Bronchial epithelial cell (primary cell): ENCODE data around the gene ERICH6. TPM values are rescaled to one million over a fixed set of nuclear protein-coding genes. Genes with fewer than 3 reads are reported as not detected.

ENCODE experiments used
- DNase-seq: peaks from one replicate; pipeline ENCODE4 v3.0.0-alpha.2; 2010; ENCODE audit warnings: low read depth
- FAIRE-seq: peaks from 2 replicates; lab custom pipeline; 2011; peaks lifted over from hg19 to GRCh38; lab: Jason Lieb, UNC
- H3K27me3 ChIP-seq: 2 replicates; pipeline ENCODE4 v1.5.1; 2011; ENCODE audit warnings: low read length; ENCODE audit not compliant: control insufficient read depth, insufficient read depth
- H3K36me3 ChIP-seq: 2 replicates; pipeline ENCODE4 v1.5.1; 2011; ENCODE audit warnings: low read length; ENCODE audit not compliant: control insufficient read depth, insufficient read depth
- H3K4me3 ChIP-seq: 2 replicates; pipeline ENCODE4 v1.5.1; 2011; ENCODE audit warnings: mild to moderate bottlenecking, low read depth, low read length, control low read depth
- total RNA-seq: library from RNA; depleted of rRNA; stranded (reverse); fragments of >200 nt; gene quantifications from 2 replicates; pipeline ENCODE4 v1.2.1, GENCODE V29; 2014
- TF ChIP-seq, protein P1 (sequence below): IDR thresholded peaks from 2 replicates; pipeline ENCODE4 v1.5.1; 2011; ENCODE audit warnings: mild to moderate bottlenecking, moderate library complexity, low read length, control low read depth, inconsistent platforms; ENCODE audit not compliant: insufficient read depth, severe bottlenecking

The ERICH6 gene
- total RNA-seq, 1 donor from 2014 or later, result not detected

DNA sequence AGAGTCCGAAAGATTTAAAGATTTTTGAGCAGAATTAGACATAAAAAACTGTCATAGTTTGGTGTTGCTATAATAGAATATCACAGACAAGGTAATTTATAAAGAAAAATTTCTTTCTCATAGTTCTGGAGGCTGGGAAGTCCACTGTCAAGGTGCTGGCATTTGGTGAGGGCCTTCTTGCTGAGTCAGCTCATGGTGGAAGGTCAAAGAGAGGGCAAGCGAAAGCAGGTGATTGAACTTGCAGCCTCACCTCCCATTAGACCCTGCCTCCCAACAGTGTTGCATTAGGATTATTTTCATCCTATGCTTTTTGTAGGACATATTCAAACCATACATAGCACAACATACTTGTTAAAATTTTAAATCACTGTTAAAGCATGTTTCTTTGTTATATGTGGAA lies 90.7 kb downstream of the ERICH6 start:
- FAIRE-seq (no peak), DNase-seq (no peak)
- H3K27me3 ChIP-seq, result no peaks in the 10 kb centered on the region
- TF ChIP-seq, protein P1, sequence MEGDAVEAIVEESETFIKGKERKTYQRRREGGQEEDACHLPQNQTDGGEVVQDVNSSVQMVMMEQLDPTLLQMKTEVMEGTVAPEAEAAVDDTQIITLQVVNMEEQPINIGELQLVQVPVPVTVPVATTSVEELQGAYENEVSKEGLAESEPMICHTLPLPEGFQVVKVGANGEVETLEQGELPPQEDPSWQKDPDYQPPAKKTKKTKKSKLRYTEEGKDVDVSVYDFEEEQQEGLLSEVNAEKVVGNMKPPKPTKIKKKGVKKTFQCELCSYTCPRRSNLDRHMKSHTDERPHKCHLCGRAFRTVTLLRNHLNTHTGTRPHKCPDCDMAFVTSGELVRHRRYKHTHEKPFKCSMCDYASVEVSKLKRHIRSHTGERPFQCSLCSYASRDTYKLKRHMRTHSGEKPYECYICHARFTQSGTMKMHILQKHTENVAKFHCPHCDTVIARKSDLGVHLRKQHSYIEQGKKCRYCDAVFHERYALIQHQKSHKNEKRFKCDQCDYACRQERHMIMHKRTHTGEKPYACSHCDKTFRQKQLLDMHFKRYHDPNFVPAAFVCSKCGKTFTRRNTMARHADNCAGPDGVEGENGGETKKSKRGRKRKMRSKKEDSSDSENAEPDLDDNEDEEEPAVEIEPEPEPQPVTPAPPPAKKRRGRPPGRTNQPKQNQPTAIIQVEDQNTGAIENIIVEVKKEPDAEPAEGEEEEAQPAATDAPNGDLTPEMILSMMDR, result no peak
- H3K36me3 ChIP-seq, result peaks cover 1% of the 10 kb centered on the region
- no peak overlapping the region for H3K4me3 ChIP-seq

DNA sequence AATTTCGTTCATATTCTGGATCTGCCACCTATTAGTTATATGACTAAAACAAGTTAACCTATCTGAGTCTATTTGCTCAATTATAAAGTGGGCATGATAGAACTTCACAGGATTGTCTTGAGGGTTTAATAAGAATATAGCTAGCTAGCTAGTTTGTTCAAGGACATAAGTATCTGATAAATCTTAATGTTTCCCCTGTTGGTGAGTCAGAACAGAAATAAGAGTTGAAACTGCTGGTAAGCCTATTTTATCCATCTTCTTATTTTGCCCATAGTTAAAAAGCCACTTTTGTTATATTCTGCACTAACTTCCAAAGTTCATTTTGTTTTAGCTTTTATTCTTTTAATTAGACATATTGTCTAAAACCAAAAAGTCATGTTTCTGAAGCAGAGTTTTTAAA lies 91.2 kb downstream of the ERICH6 start:
- Histone ChIP-seq H3K36me3 (peaks cover 1% of the 10 kb centered on the region), H3K27me3 (no peaks in the 10 kb centered on the region), H3K4me3 (no peak overlapping the region)
- TF ChIP-seq, protein P1, result no peak
- FAIRE-seq, result no peak
- DNase-seq, result no peak

DNA sequence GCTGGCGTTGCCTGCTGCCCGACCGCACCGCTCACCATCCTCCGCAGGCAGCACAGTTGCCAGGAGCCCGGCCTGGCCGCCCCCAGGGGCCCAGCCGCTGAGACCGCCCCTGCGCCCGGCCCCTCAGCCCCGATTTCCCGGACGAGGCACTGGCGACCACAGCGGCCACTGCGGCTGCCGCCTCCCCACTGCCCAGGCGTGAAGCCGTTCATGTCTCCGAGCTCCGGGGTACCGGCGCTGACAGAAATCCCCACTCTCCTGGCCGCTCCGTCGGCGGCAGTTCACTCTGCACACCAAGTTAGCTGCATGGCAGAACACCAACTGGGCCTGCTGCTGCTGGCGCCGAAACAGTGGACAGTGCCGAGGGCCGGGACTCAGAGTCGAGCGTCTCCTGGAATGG lies 92.1 kb downstream of the ERICH6 start:
- FAIRE-seq, result no peak
- H3K4me3 ChIP-seq, result no peak overlapping the region

DNA sequence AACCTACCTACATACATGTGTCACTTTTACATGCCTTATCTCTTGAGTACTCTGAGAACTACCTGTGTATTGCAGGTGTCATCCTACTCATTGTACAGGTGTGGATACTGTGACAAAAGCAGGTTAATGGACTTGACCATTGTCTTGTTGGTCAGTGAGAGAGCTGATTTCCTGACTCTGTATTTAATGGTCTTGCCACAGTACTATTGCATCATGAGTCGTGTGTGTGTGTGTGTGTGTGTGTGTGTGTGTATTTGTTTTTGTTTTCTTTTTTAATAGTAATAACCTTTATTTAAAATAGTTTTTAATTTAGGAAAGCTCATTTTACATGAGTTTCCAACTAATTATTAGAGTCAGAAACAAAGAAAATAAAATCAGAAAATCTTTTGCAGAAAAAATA lies 92.9 kb downstream of the ERICH6 start:
- TF ChIP-seq, protein P1, result no peak
- no peak overlapping the region for H3K4me3 ChIP-seq
- DNase-seq (no peak), FAIRE-seq (no peak)
- no peaks in the 10 kb centered on the region for H3K27me3 ChIP-seq
- H3K36me3 ChIP-seq, result peaks cover 1% of the 10 kb centered on the region

More for the DNA sequence above, 92.1 kb downstream of the ERICH6 start:
- H3K27me3 ChIP-seq, result no peaks in the 10 kb centered on the region
- no peak for DNase-seq
- H3K36me3 ChIP-seq, result peaks cover 1% of the 10 kb centered on the region
- TF ChIP-seq, protein P1, result no peak

DNA sequence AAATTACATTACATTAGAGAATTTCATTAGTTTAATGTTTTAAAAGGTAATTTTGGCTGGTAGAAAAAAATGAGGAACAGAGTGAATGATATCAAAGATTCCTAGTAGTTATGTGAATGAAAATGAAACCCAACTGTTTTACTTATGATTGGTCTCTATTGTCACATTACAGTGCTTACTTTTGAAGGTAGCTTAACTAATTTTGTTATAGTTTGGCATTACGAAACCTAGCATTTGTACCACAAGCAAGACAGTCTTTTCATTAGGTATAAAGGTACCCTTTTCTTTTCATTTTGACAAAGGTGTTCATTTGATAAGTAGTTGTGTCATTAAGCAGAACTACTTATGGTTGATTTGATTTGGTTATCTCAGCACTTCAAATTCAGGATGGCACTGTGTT lies 93.7 kb downstream of the ERICH6 start:
- peaks cover 1% of the 10 kb centered on the region for H3K36me3 ChIP-seq
- DNase-seq (no peak), FAIRE-seq (no peak)
- TF ChIP-seq, protein P1, result no peak
- H3K4me3 ChIP-seq, result no peak overlapping the region
- H3K27me3 ChIP-seq, result no peaks in the 10 kb centered on the region

Other genes with a start within 250 kb of the ERICH6 start
- 222 and 255 TPM in 2 replicates for gene SERP1, start 157.4 kb downstream of the ERICH6 start, total RNA-seq
- gene EIF2A, start 157.1 kb downstream of the ERICH6 start, total RNA-seq, result 88.8 and 222 TPM in 2 replicates
- gene SELENOT, start 100.6 kb downstream of the ERICH6 start, total RNA-seq, result 108 and 167 TPM in 2 replicates
- gene SIAH2, start 59.2 kb upstream of the ERICH6 start, total RNA-seq, result 30.3 and 36.1 TPM in 2 replicates
- not detected in 2 replicates for gene MINDY4B, start 201.5 kb upstream of the ERICH6 start, total RNA-seq